A549 (cell line): Measurements from ENCODE around the gene AP2A2.

ENCODE experiments used
- CTCF ChIP-seq: fragments of >200 bp; sonication (Bioruptor Twin); formaldehyde crosslinking; IDR thresholded peaks from 3 replicates; pipeline ENCODE4 v1.5.1; 2016
- HMGXB4 ChIP-seq: fragments of 250-450 bp; sonication (Bioruptor Pico); IDR thresholded peaks from 2 replicates; pipeline ENCODE4 v1.5.0; 2021; ENCODE audit warnings: mild to moderate bottlenecking, moderate library complexity, borderline replicate concordance
- KDM5A ChIP-seq: fragments of 200-600 bp; sonication (generic); IDR thresholded peaks from 2 replicates; pipeline ENCODE4 v1.6.1; 2016; ENCODE audit warnings: antibody characterized with exemption, mild to moderate bottlenecking
- NFE2L2 ChIP-seq: fragments of 150-350 bp; conservative IDR thresholded peaks from 2 replicates; pipeline ENCODE4 v1.6.1; 2014; ENCODE audit warnings: low read length
- NR3C1 ChIP-seq: fragments of >200 bp; sonication (Bioruptor Twin); formaldehyde crosslinking; IDR thresholded peaks from 3 replicates; pipeline ENCODE4 v1.6.1; 2017
- PBX3 ChIP-seq: IDR thresholded peaks from 2 replicates; pipeline ENCODE4 v1.6.1; 2012
- RAD21 ChIP-seq, 2 experiments: fragments of >200 bp in 1 of 2; sonication (Bioruptor Twin) in 1 of 2; formaldehyde crosslinking in 1 of 2; IDR thresholded peaks in 1 of 2; conservative IDR thresholded peaks in 1 of 2; 2 replicates in 1 of 2; 3 replicates in 1 of 2; pipeline ENCODE4 v1.6.1; 2012 to 2018; ENCODE audit warnings: inconsistent platforms in 1 of 2
- REST ChIP-seq: fragments of 200-600 bp; sonication (generic); IDR thresholded peaks from 2 replicates; pipeline ENCODE4 v1.6.1; 2016; ENCODE audit warnings: antibody characterized with exemption, mild to moderate bottlenecking, moderate library complexity
- TP53 ChIP-seq: fragments of 250-450 bp; sonication (Bioruptor Pico); IDR thresholded peaks from 2 replicates; pipeline ENCODE4 v1.5.0; 2021; ENCODE audit warnings: mild to moderate bottlenecking, moderate library complexity

- TF ChIP-seq TP53 (CRISPR knock-in tag) (no peak), KDM5A (no peak), CTCF (no peak), RAD21 (conservative IDR thresholded peaks at IDR 0.05 in 1 of 2, IDR thresholded peaks at IDR 0.05 in 1 of 2) (no peak), PBX3 (no peak), HMGXB4 (CRISPR knock-in tag) (no peak), REST (no peak), NR3C1 (no peak), NFE2L2 (no peak)
Observed at GRCh38 chr11:929405-929804, 3.7 kb downstream of the AP2A2 start.
